ENCODE data around the gene TMTC2. TPM values are rescaled to one million over a fixed set of nuclear protein-coding genes. Genes with fewer than 3 reads are reported as not detected.
"Not testable (repeated sequence)": the region's sequence is repeated elsewhere in the genome, so short reads cannot be mapped to it uniquely, and the experiment has no call there.

The TMTC2 gene
- total RNA-seq, 6 experiments from 2014 or later, result 0.74 to 1.9 (median 0.96) TPM

DNA sequence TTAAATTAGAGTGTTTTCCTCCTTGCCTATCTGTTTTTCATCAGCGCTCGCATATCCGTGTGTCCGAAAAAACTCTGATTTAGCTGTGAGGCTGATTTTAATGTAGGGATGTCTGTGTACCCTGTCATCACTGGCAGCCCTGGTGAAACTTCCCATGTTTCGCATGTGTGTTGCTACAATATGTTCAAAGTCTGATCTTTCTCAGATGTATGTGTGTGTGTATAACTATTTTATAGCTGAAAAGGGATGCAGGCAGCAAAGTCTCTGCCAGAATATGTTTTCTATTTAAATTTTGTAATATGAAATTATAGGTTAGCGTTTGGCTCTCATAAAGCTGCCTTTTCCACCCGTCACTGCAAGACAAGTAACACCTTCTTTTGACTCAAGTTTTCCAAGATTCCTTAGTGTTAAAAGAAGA, 154.8 kb downstream of the TMTC2 start:
- DNase-seq (no peak), ATAC-seq (no peak)
- Histone ChIP-seq H3K4me3 (no peak overlapping the region), H3K27ac (no peak overlapping the region), H3K27me3 (no peaks in the 10 kb centered on the region), H3K4me1 (no peaks in the 10 kb centered on the region), H3K9me3 (no peaks in the 10 kb centered on the region), H3K36me3 (no peaks in the 10 kb centered on the region)
- WGBS (ENCODE audit: insufficient coverage, low coverage, low lambda C conversion rate, missing lambda C conversion rate), result 93% methylated on average over 7 of the region's 7 CpGs
- intact Hi-C loops (cut with DNase I), result no loop called here
- TF ChIP-seq, protein P1, sequence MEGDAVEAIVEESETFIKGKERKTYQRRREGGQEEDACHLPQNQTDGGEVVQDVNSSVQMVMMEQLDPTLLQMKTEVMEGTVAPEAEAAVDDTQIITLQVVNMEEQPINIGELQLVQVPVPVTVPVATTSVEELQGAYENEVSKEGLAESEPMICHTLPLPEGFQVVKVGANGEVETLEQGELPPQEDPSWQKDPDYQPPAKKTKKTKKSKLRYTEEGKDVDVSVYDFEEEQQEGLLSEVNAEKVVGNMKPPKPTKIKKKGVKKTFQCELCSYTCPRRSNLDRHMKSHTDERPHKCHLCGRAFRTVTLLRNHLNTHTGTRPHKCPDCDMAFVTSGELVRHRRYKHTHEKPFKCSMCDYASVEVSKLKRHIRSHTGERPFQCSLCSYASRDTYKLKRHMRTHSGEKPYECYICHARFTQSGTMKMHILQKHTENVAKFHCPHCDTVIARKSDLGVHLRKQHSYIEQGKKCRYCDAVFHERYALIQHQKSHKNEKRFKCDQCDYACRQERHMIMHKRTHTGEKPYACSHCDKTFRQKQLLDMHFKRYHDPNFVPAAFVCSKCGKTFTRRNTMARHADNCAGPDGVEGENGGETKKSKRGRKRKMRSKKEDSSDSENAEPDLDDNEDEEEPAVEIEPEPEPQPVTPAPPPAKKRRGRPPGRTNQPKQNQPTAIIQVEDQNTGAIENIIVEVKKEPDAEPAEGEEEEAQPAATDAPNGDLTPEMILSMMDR (IDR thresholded peaks at IDR 0.05), result no peak
- no peak for TF ChIP-seq POLR2A (IDR thresholded peaks at IDR 0.05)

GRCh38 chr12:82842480-82842879, 155.8 kb downstream of the TMTC2 start:
- intact Hi-C loops (cut with DNase I), result no loop called here
- Histone ChIP-seq H3K9me3 (no peaks in the 10 kb centered on the region), H3K27me3 (no peaks in the 10 kb centered on the region), H3K36me3 (no peaks in the 10 kb centered on the region), H3K27ac (no peak overlapping the region), H3K4me3 (no peak overlapping the region), H3K4me1 (no peaks in the 10 kb centered on the region)
- ATAC-seq, result no peak
- WGBS (ENCODE audit: insufficient coverage, low coverage, low lambda C conversion rate, missing lambda C conversion rate), result 84% methylated on average over 3 of the region's 3 CpGs
- no peak for TF ChIP-seq POLR2A (IDR thresholded peaks at IDR 0.05)
- TF ChIP-seq, protein P1 (IDR thresholded peaks at IDR 0.05), result no peak
- DNase-seq, result no peak

GRCh38 chr12:82845076-82845475, 158.4 kb downstream of the TMTC2 start:
- H3K9me3 ChIP-seq; intact Hi-C loops (cut with DNase I): not testable (repeated sequence)
- 100% methylated on average over 6 of the region's 7 CpGs for WGBS (ENCODE audit: insufficient coverage, low coverage, low lambda C conversion rate, missing lambda C conversion rate)

DNA sequence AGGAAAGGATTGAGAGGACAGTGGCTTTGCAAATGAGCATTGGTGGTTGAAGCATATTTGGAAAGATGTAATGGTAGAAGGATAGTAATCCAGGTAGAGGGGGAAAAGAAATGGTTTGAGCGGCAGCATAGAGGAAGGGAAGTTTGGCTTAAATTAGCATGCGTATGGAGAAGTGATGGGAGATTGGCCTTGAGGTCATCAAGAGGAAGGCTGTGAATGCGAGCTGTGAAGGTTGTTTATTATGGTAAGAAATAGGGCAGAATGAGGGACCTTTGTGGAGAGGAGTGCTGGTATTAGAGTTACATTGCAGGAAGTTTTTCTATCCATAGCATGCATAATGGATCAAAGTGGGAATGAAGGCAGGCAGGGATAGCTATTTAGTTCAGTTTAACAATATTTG, 162.1 kb downstream of the TMTC2 start:
- H3K4me1 ChIP-seq, result no peaks in the 10 kb centered on the region
- DNase-seq (no peak), ATAC-seq (no peak)
- no peaks in the 10 kb centered on the region for H3K27me3 ChIP-seq
- H3K9me3 ChIP-seq, result no peaks in the 10 kb centered on the region
- intact Hi-C loops (cut with DNase I), result no loop called here
- no peaks in the 10 kb centered on the region for H3K36me3 ChIP-seq
- TF ChIP-seq POLR2A (IDR thresholded peaks at IDR 0.05), result no peak
- TF ChIP-seq, protein P1 (IDR thresholded peaks at IDR 0.05), result no peak
- H3K4me3 ChIP-seq, result no peak overlapping the region
- H3K27ac ChIP-seq, result no peak overlapping the region
- WGBS (ENCODE audit: insufficient coverage, low coverage, low lambda C conversion rate, missing lambda C conversion rate), result 74% methylated on average over 3 of the region's 3 CpGs

More at GRCh38 chr12:82845076-82845475, 158.4 kb downstream of the TMTC2 start:
- ATAC-seq, H3K27me3 ChIP-seq, H3K4me3 ChIP-seq, H3K4me1 ChIP-seq, H3K36me3 ChIP-seq, DNase-seq, H3K27ac ChIP-seq: not testable (repeated sequence)

DNA sequence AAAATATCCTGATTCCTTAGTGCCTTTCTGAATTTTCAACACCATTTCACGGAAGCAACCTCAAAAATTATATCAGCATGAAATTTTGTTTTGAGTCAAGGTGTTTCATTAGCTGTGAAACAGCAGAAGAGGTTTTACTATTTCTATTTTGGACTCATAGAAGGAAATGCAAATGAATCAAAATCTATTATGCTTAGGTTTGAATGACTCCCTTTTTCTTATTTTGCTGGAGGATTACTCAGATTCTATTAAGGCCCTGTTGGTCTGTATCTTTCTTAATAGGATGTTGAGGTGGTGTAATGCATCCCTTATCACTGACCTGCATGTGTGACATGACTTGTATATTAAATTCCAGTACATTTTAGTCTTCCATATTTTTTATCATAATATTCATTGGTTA, 165.8 kb downstream of the TMTC2 start:
- Histone ChIP-seq H3K4me1 (peaks cover 0 to under 1% (median 0%) of the 10 kb centered on the region in 4 donors), H3K27ac (no peak overlapping the region), H3K27me3 (no peaks in the 10 kb centered on the region), H3K36me3 (no peaks in the 10 kb centered on the region), H3K4me3 (no peak overlapping the region), H3K9me3 (no peaks in the 10 kb centered on the region)
- WGBS (ENCODE audit: insufficient coverage, low coverage, low lambda C conversion rate, missing lambda C conversion rate), result 46% methylated on average over 1 of the region's 1 CpG
- ATAC-seq (no peak), DNase-seq (no peak)
- TF ChIP-seq POLR2A (IDR thresholded peaks at IDR 0.05), result no peak
- TF ChIP-seq, protein P1 (IDR thresholded peaks at IDR 0.05), result no peak
- intact Hi-C loops (cut with DNase I), result no loop called here
